Karpas-422 (cell line): ENCODE measurements around the gene SMG9. TPM values are rescaled to one million over a fixed set of nuclear protein-coding genes. Genes with fewer than 3 reads are reported as not detected.

Source experiments
- DNase-seq: peaks from one replicate; pipeline ENCODE4 v3.0.0-alpha.2; 2015
- H2AFZ ChIP-seq: fragments of 200-600 bp; sonication (generic); 2 replicates; pipeline ENCODE4 v1.6.1; 2014; ENCODE audit warnings: antibody characterized with exemption, low read length, mixed read lengths
- H3K27ac ChIP-seq: fragments of 200-600 bp; sonication (generic); 2 replicates; pipeline ENCODE4 v1.5.1; 2014; ENCODE audit warnings: mild to moderate bottlenecking, low read length, moderate library complexity
- H3K27me3 ChIP-seq: fragments of 200-600 bp; sonication (generic); 2 replicates; pipeline ENCODE4 v1.6.1; 2014; ENCODE audit warnings: low read length, mixed read lengths
- H3K36me3 ChIP-seq: fragments of 200-600 bp; sonication (generic); 2 replicates; pipeline ENCODE4 v1.6.1; 2014; ENCODE audit warnings: low read length, mixed read lengths; ENCODE audit not compliant: insufficient read depth
- H3K4me1 ChIP-seq: fragments of 200-600 bp; sonication (generic); 2 replicates; pipeline ENCODE4 v1.6.1; 2014; ENCODE audit warnings: mild to moderate bottlenecking, low read length, mixed read lengths
- H3K4me2 ChIP-seq: fragments of 200-600 bp; sonication (generic); 2 replicates; pipeline ENCODE4 v1.6.1; 2014; ENCODE audit warnings: low read length, low read depth, mild to moderate bottlenecking; ENCODE audit not compliant: poor library complexity, severe bottlenecking
- H3K4me3 ChIP-seq: fragments of 200-600 bp; sonication (generic); 2 replicates; pipeline ENCODE4 v1.5.1; 2014; ENCODE audit warnings: mild to moderate bottlenecking, antibody characterized with exemption, low read length, mixed read lengths
- H3K79me2 ChIP-seq: fragments of 200-600 bp; sonication (generic); 2 replicates; pipeline ENCODE4 v1.6.1; 2014; ENCODE audit warnings: mild to moderate bottlenecking, low read length, mixed read lengths
- H3K9ac ChIP-seq: fragments of 200-600 bp; sonication (generic); 2 replicates; pipeline ENCODE4 v1.6.0; 2014; ENCODE audit warnings: low read length
- H3K9me2 ChIP-seq: fragments of 200-600 bp; sonication (generic), shearing (Covaris generic); replicated peaks from 2 replicates; pipeline ENCODE4 v1.6.0; 2014; ENCODE audit warnings: mild to moderate bottlenecking, low read length, moderate library complexity; ENCODE audit not compliant: insufficient read depth
- H3K9me3 ChIP-seq: fragments of 300-700, 200-600 bp; sonication (generic); 2 replicates; pipeline ENCODE4 v1.6.1; 2014; ENCODE audit warnings: low read length, mixed read lengths
- H4K20me1 ChIP-seq: fragments of 200-600 bp; sonication (generic); 2 replicates; pipeline ENCODE4 v1.6.1; 2014; ENCODE audit warnings: mild to moderate bottlenecking, antibody characterized with exemption, low read length, low read depth; ENCODE audit not compliant: insufficient read depth
- total RNA-seq: library from RNA; depleted of rRNA; stranded (reverse); fragments of >200 nt; shearing (Covaris generic); gene quantifications from 2 replicates; pipeline ENCODE4 v1.2.3, GENCODE V29; 2014; ENCODE audit warnings: low replicate concordance

SMG9 gene
- total RNA-seq, 1 experiment from 2014 or later, result 11.0 TPM

DNA sequence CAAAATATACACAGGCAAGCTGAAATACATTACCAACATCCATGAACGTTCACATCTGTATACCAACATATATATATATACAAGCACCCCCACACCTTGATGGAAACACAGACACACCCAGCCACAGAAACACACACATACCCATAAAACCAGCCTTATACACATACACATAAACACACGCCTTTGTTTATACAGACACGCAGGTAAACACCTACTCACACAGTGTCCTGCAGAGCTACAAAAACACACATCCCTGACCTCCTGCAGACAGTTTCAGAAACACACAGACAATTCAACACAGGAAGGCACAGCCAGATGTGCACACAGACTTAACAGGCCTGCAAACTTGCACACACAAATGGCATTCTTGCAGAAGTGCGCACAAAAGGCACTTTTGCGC lies 60.2 kb downstream of the SMG9 start:
- no peak overlapping the region for H3K4me2 ChIP-seq
- no peak for DNase-seq
- H3K4me1 ChIP-seq, result no peaks in the 10 kb centered on the region
- H3K9me2 ChIP-seq, result no peaks in the 10 kb centered on the region
- H2AFZ ChIP-seq, result no peak overlapping the region
- no peak overlapping the region for H3K4me3 ChIP-seq
- H3K9ac ChIP-seq, result no peak overlapping the region
- no peaks in the 10 kb centered on the region for H4K20me1 ChIP-seq
- no peaks in the 10 kb centered on the region for H3K27me3 ChIP-seq
- H3K79me2 ChIP-seq, result no peaks in the 10 kb centered on the region
- H3K9me3 ChIP-seq, result no peaks in the 10 kb centered on the region; the same call in 1 of the 2 replicates
- H3K36me3 ChIP-seq, result no peaks in the 10 kb centered on the region
- no peak overlapping the region for H3K27ac ChIP-seq

DNA sequence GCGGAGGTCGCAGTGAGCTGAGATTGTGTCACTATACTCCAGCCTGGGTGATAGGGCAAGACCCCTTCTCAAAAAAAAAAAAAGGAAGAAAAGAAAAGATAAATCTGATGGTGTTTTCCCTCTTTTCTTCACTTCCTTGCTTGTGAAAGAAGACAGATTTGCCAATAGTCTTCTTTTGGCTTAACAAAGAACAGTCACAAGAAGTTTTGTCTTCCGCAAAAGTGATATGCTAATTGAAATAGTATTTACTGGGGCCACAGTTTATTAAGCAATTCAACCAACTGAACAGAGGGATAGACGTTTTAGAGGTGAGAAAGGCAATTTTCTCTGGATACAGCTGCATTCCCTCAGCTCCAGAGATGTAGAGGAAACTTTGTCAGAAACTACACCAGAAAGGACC lies 61.9 kb downstream of the SMG9 start:
- H3K9me2 ChIP-seq, result no peaks in the 10 kb centered on the region
- no peaks in the 10 kb centered on the region for H4K20me1 ChIP-seq
- H3K9me3 ChIP-seq, result no peaks in the 10 kb centered on the region; the same call in 1 of the 2 replicates
- H3K4me1 ChIP-seq, result no peaks in the 10 kb centered on the region
- no peaks in the 10 kb centered on the region for H3K27me3 ChIP-seq
- H3K27ac ChIP-seq, result no peak overlapping the region
- no peak overlapping the region for H2AFZ ChIP-seq
- H3K79me2 ChIP-seq, result no peaks in the 10 kb centered on the region
- DNase-seq, result no peak
- H3K4me3 ChIP-seq, result no peak overlapping the region
- H3K4me2 ChIP-seq, result no peak overlapping the region
- H3K36me3 ChIP-seq, result no peaks in the 10 kb centered on the region
- H3K9ac ChIP-seq, result no peak overlapping the region

DNA sequence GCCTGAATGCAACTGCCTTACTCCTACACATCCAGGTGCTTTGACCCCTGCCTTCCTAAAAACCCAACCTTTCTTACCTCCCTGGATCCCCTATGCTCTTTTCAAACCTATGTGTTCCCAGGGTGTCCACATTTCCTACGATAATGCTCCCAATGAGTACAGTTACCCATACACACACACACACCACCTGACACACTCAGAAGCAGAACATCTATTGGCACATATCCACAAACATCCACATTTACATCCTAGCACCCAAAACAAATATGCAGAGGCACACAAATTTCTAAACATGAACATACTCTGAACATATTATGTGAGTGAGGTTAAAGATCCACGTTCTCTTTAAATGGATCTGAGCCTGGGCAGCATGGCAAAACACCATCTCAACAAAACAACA lies 62.4 kb downstream of the SMG9 start:
- Histone ChIP-seq H3K27me3 (no peaks in the 10 kb centered on the region), H2AFZ (no peak overlapping the region), H3K4me3 (no peak overlapping the region), H3K9me2 (no peaks in the 10 kb centered on the region), H3K36me3 (no peaks in the 10 kb centered on the region), H3K79me2 (no peaks in the 10 kb centered on the region), H4K20me1 (no peaks in the 10 kb centered on the region), H3K4me2 (no peak overlapping the region), H3K9ac (no peak overlapping the region), H3K27ac (no peak overlapping the region), H3K4me1 (no peaks in the 10 kb centered on the region), H3K9me3 (no peaks in the 10 kb centered on the region; the same call in 1 of the 2 replicates)
- DNase-seq, result no peak

DNA sequence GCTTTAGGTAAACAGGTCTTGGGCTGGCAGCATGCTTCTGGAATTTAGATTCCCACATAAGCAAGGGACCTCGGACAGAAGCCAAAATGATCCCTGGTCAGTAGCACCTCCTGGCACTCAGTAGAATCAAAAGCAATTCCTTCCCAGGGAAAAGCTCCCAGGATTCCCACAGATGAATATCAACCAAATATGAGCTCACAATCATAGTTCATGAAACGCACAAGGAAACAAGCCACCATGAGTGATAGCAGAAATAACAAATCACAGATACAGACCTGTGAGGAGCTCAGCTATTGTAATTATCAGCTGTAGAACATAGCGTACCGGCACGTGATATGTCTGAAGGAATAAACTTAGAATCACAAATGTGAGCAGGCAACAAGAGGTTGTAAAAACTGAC lies 63.0 kb downstream of the SMG9 start:
- H3K4me2 ChIP-seq, result no peak overlapping the region
- no peak for DNase-seq
- no peaks in the 10 kb centered on the region; the same call in 1 of the 2 replicates for H3K9me3 ChIP-seq
- H3K27ac ChIP-seq, result no peak overlapping the region
- no peaks in the 10 kb centered on the region for H3K9me2 ChIP-seq
- no peak overlapping the region for H3K9ac ChIP-seq
- no peak overlapping the region for H3K4me3 ChIP-seq
- no peaks in the 10 kb centered on the region for H3K36me3 ChIP-seq
- no peaks in the 10 kb centered on the region for H3K79me2 ChIP-seq
- H3K27me3 ChIP-seq, result no peaks in the 10 kb centered on the region
- no peaks in the 10 kb centered on the region for H4K20me1 ChIP-seq
- no peak overlapping the region for H2AFZ ChIP-seq
- no peaks in the 10 kb centered on the region for H3K4me1 ChIP-seq

DNA sequence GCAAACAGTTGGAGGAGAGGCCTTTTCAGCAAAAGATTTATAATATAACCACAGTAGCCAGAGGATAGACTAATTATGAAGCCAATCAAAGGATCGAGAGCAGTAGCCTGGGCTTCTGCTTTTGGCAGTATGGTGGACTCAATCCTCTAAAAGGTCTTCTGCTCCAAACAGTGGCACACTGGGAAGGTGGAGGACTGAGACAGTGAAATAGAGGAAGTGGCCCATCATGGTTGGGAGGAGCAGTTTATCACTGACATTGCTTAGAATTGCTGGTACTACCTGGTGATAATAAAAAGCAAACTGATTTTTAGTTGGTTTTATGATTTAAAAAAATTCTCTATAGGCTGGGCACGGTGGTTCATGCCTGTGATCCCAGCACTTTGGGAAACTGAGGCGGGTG lies 63.9 kb downstream of the SMG9 start:
- Histone ChIP-seq H3K36me3 (no peaks in the 10 kb centered on the region), H3K4me3 (no peak overlapping the region), H3K9me2 (no peaks in the 10 kb centered on the region), H3K27me3 (no peaks in the 10 kb centered on the region), H3K27ac (no peak overlapping the region), H2AFZ (no peak overlapping the region), H3K4me1 (no peaks in the 10 kb centered on the region), H3K9me3 (no peaks in the 10 kb centered on the region), H4K20me1 (no peaks in the 10 kb centered on the region), H3K79me2 (no peaks in the 10 kb centered on the region), H3K4me2 (no peak overlapping the region), H3K9ac (no peak overlapping the region)
- no peak for DNase-seq

DNA sequence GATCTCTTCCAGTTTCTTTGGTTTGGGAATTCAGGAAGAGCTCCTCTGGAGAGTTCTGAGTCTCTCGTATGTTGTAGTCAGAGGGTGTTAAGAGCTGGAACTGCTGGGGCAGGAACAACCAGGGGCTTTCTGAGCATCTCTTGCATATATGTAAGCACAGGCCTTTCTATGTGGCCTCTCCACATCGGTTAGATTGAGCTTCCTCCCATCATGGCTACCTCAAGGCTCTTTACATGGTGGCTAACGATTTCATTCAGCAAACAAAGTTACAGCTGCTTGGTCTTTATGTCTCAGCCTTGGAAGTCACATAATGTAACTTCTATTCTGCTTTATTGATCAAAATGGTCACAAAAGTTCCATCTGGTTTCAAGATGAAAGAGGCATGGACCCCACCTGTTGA lies 64.3 kb downstream of the SMG9 start:
- Histone ChIP-seq H3K9ac (no peak overlapping the region), H3K9me3 (no peaks in the 10 kb centered on the region), H3K27me3 (no peaks in the 10 kb centered on the region), H3K27ac (no peak overlapping the region), H3K79me2 (no peaks in the 10 kb centered on the region), H3K9me2 (no peaks in the 10 kb centered on the region), H3K4me1 (no peaks in the 10 kb centered on the region), H3K4me3 (no peak overlapping the region), H4K20me1 (no peaks in the 10 kb centered on the region), H3K36me3 (no peaks in the 10 kb centered on the region), H2AFZ (no peak overlapping the region), H3K4me2 (no peak overlapping the region)
- DNase-seq, result no peak

DNA sequence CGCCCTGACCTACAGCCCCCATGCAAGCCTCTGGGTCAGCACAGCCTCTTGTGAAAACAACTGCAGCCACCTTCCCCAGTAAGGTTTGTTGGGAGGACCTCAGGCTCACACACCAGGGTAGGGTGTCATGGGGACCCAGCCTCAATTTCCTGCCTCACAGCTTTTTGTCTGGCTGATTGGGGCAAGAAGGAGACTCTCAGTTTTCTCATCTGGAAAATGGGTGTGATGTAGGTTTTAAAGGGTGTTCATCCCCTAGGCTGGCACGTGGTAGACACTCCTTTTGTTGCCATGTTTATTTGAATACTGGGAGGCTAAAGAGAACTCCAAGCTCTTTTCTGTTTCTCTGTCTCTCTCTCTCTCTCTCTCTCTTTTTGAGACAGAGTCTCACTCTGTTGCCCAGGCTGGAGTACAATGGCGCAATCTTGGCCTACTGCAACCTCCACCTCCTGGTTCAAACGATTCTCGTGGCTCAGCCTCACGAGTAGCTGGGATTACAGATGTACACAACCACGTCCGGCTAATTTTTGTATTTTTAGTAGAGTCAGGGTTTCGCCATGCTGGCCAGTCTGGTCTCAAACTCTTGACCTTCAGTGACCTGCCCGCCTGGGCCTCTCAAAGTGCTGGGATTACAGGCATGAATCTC lies 66.6 kb downstream of the SMG9 start:
- no peak overlapping the region for H3K4me3 ChIP-seq
- no peak overlapping the region for H3K9ac ChIP-seq
- H3K9me2 ChIP-seq, result no peaks in the 10 kb centered on the region
- no peaks in the 10 kb centered on the region for H3K79me2 ChIP-seq
- no peak overlapping the region for H3K27ac ChIP-seq
- H3K9me3 ChIP-seq, result no peaks in the 10 kb centered on the region
- no peaks in the 10 kb centered on the region for H3K36me3 ChIP-seq
- no peaks in the 10 kb centered on the region for H3K4me1 ChIP-seq
- no peak for DNase-seq
- no peak overlapping the region for H2AFZ ChIP-seq
- no peaks in the 10 kb centered on the region for H3K27me3 ChIP-seq
- H4K20me1 ChIP-seq, result no peaks in the 10 kb centered on the region
- H3K4me2 ChIP-seq, result no peak overlapping the region

DNA sequence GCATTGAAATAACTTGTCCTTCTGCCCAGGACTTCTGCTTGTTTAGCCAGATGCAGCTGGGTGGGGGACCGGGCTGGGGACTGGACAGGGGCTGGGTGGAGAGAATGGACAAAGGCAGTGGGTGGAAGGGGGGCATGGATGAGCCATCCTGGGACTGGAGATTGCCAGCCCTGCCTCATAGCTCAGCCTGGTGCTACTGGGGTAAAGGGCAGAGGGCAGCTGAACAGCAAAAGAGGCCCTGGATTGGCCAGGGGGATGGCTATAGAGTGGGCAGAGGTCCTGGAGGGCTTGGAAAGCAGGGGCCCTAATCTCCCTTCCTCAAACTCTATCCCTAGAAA lies 67.1 kb downstream of the SMG9 start:
- Histone ChIP-seq H3K9me2 (no peaks in the 10 kb centered on the region), H3K27me3 (no peaks in the 10 kb centered on the region), H3K4me2 (no peak overlapping the region), H3K36me3 (no peaks in the 10 kb centered on the region), H3K27ac (no peak overlapping the region), H3K9ac (no peak overlapping the region), H3K9me3 (no peaks in the 10 kb centered on the region), H3K4me1 (no peaks in the 10 kb centered on the region), H4K20me1 (no peaks in the 10 kb centered on the region), H3K4me3 (no peak overlapping the region), H2AFZ (no peak overlapping the region), H3K79me2 (no peaks in the 10 kb centered on the region)
- no peak for DNase-seq

DNA sequence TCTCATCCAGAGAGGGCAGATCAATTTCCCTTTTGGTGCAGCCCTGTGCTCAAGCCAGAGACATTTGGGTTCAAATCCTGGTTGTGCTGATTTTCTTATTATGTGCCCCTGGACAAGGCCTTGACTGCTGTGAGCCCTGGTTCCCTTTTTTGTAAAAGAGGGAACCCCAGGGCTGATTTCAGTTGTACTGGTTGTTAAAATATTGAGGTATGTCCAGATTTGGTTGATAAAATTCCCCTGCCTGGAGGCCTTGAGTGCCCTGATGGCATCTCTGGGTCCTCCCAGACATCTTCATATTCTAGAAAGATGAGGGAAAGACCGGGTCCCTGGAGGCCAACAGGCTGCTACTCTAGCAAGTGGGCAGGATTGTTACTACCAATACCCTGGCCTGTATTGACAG lies 70.4 kb downstream of the SMG9 start:
- no peaks in the 10 kb centered on the region for H3K9me3 ChIP-seq

More for the DNA sequence above, 70.4 kb downstream of the SMG9 start:
- H3K9ac ChIP-seq, result no peak overlapping the region
- H4K20me1 ChIP-seq, result no peaks in the 10 kb centered on the region
- H3K79me2 ChIP-seq, result no peaks in the 10 kb centered on the region
- H3K4me2 ChIP-seq, result no peak overlapping the region
- no peak overlapping the region for H2AFZ ChIP-seq
- H3K4me1 ChIP-seq, result no peaks in the 10 kb centered on the region
- no peaks in the 10 kb centered on the region for H3K9me2 ChIP-seq
- H3K27ac ChIP-seq, result no peak overlapping the region
- no peaks in the 10 kb centered on the region for H3K36me3 ChIP-seq
- no peaks in the 10 kb centered on the region for H3K27me3 ChIP-seq
- no peak overlapping the region for H3K4me3 ChIP-seq
- no peak for DNase-seq
